Endothelial cell of coronary artery (primary cell): ENCODE measurements around the gene ZNF140. TPM values are rescaled to one million over a fixed set of nuclear protein-coding genes. Genes with fewer than 3 reads are reported as not detected.

Source experiments
- total RNA-seq: library from RNA; depleted of rRNA; stranded (reverse); fragments of >200 nt; gene quantifications from 2 replicates; pipeline ENCODE4 v1.2.3, GENCODE V29; 2014

The ZNF140 gene
- 27.8 and 29.5 TPM in 2 replicates for total RNA-seq

GRCh38 chr12:133080368-133081158 is at the start of gene ZNF140:
ZNF140 (plus strand) TSS chr12:133080923; CDS start chr12:133081321, 398 bp downstream.

GRCh38 chr12:133037207-133038005 is 43.3 kb upstream of the ZNF140 start, which contains the start of gene ZNF84:
ZNF84 (plus strand) TSS chr12:133037509; CDS start chr12:133041468, 3,959 bp downstream.

DNA sequence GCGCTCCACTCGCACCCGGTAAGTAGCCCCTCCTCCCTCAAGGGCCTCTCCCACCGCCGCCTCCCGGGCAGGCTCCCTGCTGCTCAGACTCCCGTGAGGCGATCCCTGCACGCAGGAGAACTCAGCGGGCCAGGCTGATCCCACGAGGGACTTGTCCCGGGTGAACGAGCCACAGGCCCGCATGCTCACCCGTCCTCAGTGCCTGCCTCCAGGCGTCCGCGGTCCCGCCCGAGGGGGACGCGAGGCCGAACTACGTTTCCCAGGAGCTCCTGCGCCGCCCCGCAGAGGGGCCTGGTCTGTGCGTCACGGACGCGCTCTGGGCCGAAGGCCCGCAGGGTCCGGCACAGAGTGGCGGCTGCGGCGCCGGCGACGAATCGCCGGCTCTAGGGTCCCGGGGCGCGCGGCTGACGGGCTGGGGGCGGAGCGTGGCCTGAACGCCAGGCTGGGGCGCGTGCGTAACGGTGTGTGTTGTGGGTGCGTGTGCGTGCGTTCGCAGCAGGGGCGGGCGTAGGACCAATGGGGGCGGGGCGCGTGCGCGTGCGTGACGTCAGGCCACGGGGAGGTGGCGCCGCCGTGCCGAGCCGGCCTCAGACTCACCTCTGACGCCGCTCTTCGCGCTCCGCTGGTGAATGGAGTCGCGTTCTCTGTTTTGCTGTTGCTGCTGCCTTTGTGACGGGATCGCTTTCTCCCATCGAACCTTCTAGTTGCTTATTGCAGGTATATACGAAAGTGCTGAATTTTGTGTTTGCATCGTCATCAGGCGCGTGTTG is 49.5 kb downstream of the ZNF140 start, which contains the start of the genes ZNF10 and ZNF891:
TSS of gene ZNF10 (plus strand) at position 590 of the 770 bp plus-strand sequence. CDS start 13,866 bp downstream, outside the sequence.
TSS of gene ZNF891 (minus strand) at position 237 of the 770 bp plus-strand sequence. CDS start 8,356 bp downstream, outside the sequence.

Other genes starting within 250 kb of the ZNF140 start
- 34.7 and 48.0 TPM in 2 replicates for gene CHFR, start 193.3 kb upstream of the ZNF140 start, total RNA-seq
- gene ZNF605, start 124.6 kb upstream of the ZNF140 start, total RNA-seq, result 4.4 and 9.1 TPM in 2 replicates
- 10.0 and 12.1 TPM in 2 replicates for gene ZNF26, start 94.6 kb upstream of the ZNF140 start, total RNA-seq
- 22.8 and 26.4 TPM in 2 replicates for gene ZNF84, start 43.4 kb upstream of the ZNF140 start, total RNA-seq
- gene ZNF891, start 49.4 kb downstream of the ZNF140 start, total RNA-seq, result 0.54 and 1.0 TPM in 2 replicates
- 5.0 and 5.6 TPM in 2 replicates for gene ZNF10, start 49.7 kb downstream of the ZNF140 start, total RNA-seq
- gene ZNF268, start 100.6 kb downstream of the ZNF140 start, total RNA-seq, result 24.8 and 28.7 TPM in 2 replicates
- not detected in 2 replicates for gene ANHX, start 155.0 kb downstream of the ZNF140 start, total RNA-seq